ENCODE results near the gene CASP14. TPM values are rescaled to one million over a fixed set of nuclear protein-coding genes. Genes with fewer than 3 reads are reported as not detected.

Gene CASP14
- total and polyA plus RNA-seq, 12 donors, result not detected

DNA sequence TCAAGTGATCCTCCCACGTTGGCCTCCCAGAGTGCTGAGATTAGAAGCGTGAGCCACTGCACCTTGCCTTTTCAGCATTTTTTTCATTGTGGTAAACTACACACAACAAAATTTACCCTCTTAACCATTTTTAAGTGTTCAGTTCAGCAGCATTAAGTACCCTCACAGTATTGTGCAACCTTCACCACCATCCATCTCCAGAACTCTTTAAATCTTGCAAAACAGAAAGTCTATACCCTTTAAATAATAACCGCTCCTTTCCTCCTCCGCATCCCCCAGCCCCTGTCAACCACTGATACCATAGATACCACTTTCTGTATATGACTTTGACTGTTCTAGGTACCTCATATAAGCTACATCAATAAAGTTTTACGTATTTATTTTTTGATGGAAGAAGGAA, 20.8 kb upstream of the CASP14 start:
- Histone ChIP-seq H3K4me3 (no peak overlapping the region), H3K36me3 (no peaks in the 10 kb centered on the region), H3K9me3 (peaks cover 0 to 3% (median 0%) of the 10 kb centered on the region in 11 donors), H3K27me3 (peaks cover 0 to 27% (median 20%) of the 10 kb centered on the region in 7 donors), H3K4me1 (no peaks in the 10 kb centered on the region), H3K27ac (no peak overlapping the region)
- ATAC-seq, result no peak
- no peak for TF ChIP-seq CTCF (IDR thresholded peaks at IDR 0.05)
- intact Hi-C loops (cut with DNase I), result no loop called here
- 70 to 74% methylated on average over 5 of the region's 5 CpGs for WGBS, 2 donors
- no peak for DNase-seq

DNA sequence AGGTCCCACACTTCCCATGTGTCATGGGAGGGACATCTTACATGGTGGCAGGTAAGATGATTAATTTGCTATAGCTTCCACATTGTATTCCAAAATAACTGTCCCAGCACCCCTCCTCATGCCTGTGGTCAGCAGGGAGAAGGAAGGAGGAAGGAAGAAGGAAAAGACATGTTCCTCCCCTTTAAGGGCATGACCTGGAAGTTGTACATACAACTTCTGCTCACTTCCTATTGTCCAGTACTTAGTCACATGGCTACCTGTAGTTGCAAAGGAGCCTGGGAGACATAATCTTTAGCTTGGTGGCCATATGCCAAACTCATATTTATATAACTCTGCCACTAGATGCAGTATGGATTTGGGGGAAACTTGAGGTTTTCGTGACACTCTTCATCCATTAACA, 17.6 kb upstream of the CASP14 start:
- Histone ChIP-seq H3K27me3 (peaks cover 0 to 29% (median 20%) of the 10 kb centered on the region in 7 donors), H3K27ac (no peak overlapping the region), H3K4me3 (no peak overlapping the region), H3K36me3 (no peaks in the 10 kb centered on the region), H3K9me3 (peaks cover 0 to 3% (median 0%) of the 10 kb centered on the region in 11 donors), H3K4me1 (no peaks in the 10 kb centered on the region)
- DNase-seq, result no peak
- no peak for TF ChIP-seq CTCF (IDR thresholded peaks at IDR 0.05)
- 58 to 64% methylated on average over 1 of the region's 1 CpG for WGBS, 2 donors
- intact Hi-C loops (cut with DNase I), result no loop called here
- no peak for ATAC-seq

DNA sequence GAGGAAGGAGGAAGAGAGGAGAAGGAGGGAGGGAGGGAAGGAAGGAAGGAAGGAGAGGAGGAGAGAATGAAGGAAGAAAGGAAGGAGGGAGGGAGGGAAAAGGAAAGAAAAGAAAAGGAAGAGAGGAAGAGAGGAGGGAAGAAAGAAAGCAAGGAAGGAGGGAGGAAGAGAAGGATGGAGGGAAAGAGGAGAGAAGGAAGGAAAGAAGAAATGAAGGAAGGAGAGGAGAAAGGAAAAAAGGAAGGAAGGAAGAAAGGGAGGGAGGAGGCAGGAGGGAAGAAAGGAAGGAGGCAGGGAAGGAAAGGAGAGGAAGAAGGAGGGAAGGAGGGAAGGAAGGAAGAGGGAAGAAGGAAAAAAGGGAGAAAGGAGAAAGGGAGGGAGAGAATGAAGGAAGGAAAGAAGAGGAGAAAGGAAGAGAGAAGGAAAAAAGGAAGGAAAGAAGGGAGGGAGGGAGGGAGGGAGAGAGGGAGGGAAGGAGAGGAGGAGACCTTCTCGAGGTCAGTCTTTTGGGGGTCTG, 13.4 kb upstream of the CASP14 start:
- DNase-seq (no peak), ATAC-seq (no peak)
- TF ChIP-seq CTCF (IDR thresholded peaks at IDR 0.05), result no peak
- Histone ChIP-seq H3K4me3 (no peak overlapping the region), H3K4me1 (no peaks in the 10 kb centered on the region), H3K9me3 (peaks cover 0 to 3% (median 0%) of the 10 kb centered on the region in 11 donors), H3K36me3 (no peaks in the 10 kb centered on the region), H3K27me3 (peaks cover 0 to 48% (median 25%) of the 10 kb centered on the region in 7 donors), H3K27ac (no peak overlapping the region)
- 52 to 57% methylated on average over 1 of the region's 1 CpG for WGBS, 2 donors
- intact Hi-C loops (cut with DNase I), result no loop called here

DNA sequence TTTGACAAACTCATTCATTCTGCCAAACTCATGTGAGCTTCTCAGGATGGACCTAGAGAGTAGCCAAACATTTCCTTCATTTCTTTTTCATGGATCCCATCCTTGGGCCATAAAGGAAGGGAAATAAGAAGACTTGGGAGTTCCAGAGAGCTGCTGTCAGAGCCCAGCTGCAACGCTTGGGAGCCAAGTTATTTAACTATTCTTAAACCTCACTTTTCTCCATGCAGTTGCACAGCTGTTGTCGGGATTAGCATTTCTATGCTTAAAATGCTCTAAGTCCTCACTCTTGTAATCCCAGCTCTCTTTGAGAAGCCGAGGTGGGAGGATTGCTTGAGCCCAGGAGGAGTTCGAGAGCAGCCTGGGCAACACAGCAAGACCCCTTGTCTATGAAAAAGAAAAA, 11.7 kb upstream of the CASP14 start:
- H3K9me3 ChIP-seq, result peaks cover 0 to under 1% (median 0%) of the 10 kb centered on the region in 11 donors
- peaks cover 0 to 60% (median 24%) of the 10 kb centered on the region in 7 donors for H3K27me3 ChIP-seq
- TF ChIP-seq CTCF (IDR thresholded peaks at IDR 0.05), result no peak
- intact Hi-C loops (cut with DNase I), result no loop called here
- H3K4me3 ChIP-seq, result no peak overlapping the region
- WGBS, 2 donors, result 49 to 53% methylated on average over 4 of the region's 4 CpGs
- no peak for DNase-seq
- no peaks in the 10 kb centered on the region for H3K36me3 ChIP-seq
- peak in 1 of 8 donors; percentile 16 for ATAC-seq
- no peaks in the 10 kb centered on the region for H3K4me1 ChIP-seq
- H3K27ac ChIP-seq, result no peak overlapping the region

Data from heart right ventricle (tissue), 16 donors.